HG02588 (cell line): ENCODE measurements around the gene SDK1.

Experiments
- ATAC-seq: cut with Tn5 transposase; IDR thresholded peaks from one replicate; pipeline ENCODE4 v1.9.1; 2021; ENCODE audit warnings: mild to moderate bottlenecking, moderate library complexity; ENCODE audit not compliant: unreplicated experiment

The SDK1 gene

GRCh38 chr7:3964980-3965606 is 664.0 kb downstream of the SDK1 start:
- no peak for ATAC-seq

- ATAC-seq, result no peak
These were observed 664.8 kb downstream of the SDK1 start for GRCh38 chr7:3965794-3966395.

- no peak for ATAC-seq
These were observed 667.2 kb downstream of the SDK1 start for GRCh38 chr7:3968234-3968633.

- ATAC-seq, result no peak
These were observed 668.2 kb downstream of the SDK1 start for GRCh38 chr7:3969286-3969685.

- no peak for ATAC-seq
These were observed 670.3 kb downstream of the SDK1 start for GRCh38 chr7:3971323-3971722.

- ATAC-seq, result no peak
These were observed 672.2 kb downstream of the SDK1 start for GRCh38 chr7:3973264-3973663.

- ATAC-seq, result no peak
These were observed 673.3 kb downstream of the SDK1 start for GRCh38 chr7:3974329-3974728.

GRCh38 chr7:3975371-3975770 is 674.3 kb downstream of the SDK1 start:
- no peak for ATAC-seq

GRCh38 chr7:3977391-3977790 is 676.3 kb downstream of the SDK1 start:
- ATAC-seq, result no peak

- ATAC-seq, result no peak
These were observed 677.8 kb downstream of the SDK1 start for GRCh38 chr7:3978839-3979238.

- ATAC-seq, result no peak
These were observed 678.7 kb downstream of the SDK1 start for GRCh38 chr7:3979611-3980299.

- ATAC-seq, result no peak
These were observed 679.2 kb downstream of the SDK1 start for GRCh38 chr7:3980300-3980643.

- no peak for ATAC-seq
These were observed 680.2 kb downstream of the SDK1 start for GRCh38 chr7:3981281-3981680.

- no peak for ATAC-seq
These were observed 683.4 kb downstream of the SDK1 start for GRCh38 chr7:3984456-3984855.

GRCh38 chr7:3986927-3987326 is 685.9 kb downstream of the SDK1 start:
- no peak for ATAC-seq

- no peak for ATAC-seq
These were observed 686.4 kb downstream of the SDK1 start for GRCh38 chr7:3987426-3987927.

GRCh38 chr7:3989723-3990122 is 688.7 kb downstream of the SDK1 start:
- no peak for ATAC-seq

GRCh38 chr7:3991731-3992231 is 690.7 kb downstream of the SDK1 start:
- no peak for ATAC-seq

GRCh38 chr7:3992841-3993240 is 691.8 kb downstream of the SDK1 start:
- no peak for ATAC-seq

- no peak for ATAC-seq
These were observed 693.7 kb downstream of the SDK1 start for GRCh38 chr7:3994764-3995163.

GRCh38 chr7:3995187-3995586 is 694.1 kb downstream of the SDK1 start:
- ATAC-seq, result no peak

- ATAC-seq, result no peak
These were observed 697.0 kb downstream of the SDK1 start for GRCh38 chr7:3998060-3998459.
